GM21367 (cell line): ENCODE data around the gene ASB9.

Experiments
- ATAC-seq: cut with Tn5 transposase; IDR thresholded peaks from one replicate; pipeline ENCODE4 v1.9.1; 2021; ENCODE audit not compliant: unreplicated experiment

Gene ASB9

GRCh38 chrX:15194146-15194545 lies 75.7 kb downstream of the ASB9 start:
- no peak for ATAC-seq
